Endothelial cell of umbilical vein (primary cell): ENCODE results near the gene SGSH. TPM values are rescaled to one million over a fixed set of nuclear protein-coding genes. Genes with fewer than 3 reads are reported as not detected.

Source experiments
- BruUV-seq: library from RNA; stranded (reverse); fragments of 400-500 nt; replicated peaks from 2 replicates; lab custom pipeline; 2021; lab: Mats Ljungman, UMichigan
- CTCF ChIA-PET: fragments of 300-600, 350-600 bp; sonication (Branson Sonifier 250); formaldehyde crosslinking; loops from one replicate; lab custom pipeline; 2021; ENCODE audit warnings: antibody characterized with exemption, inconsistent platforms; lab: Charles Lee
- POLR2A ChIA-PET: fragments of 300-600, 350-600 bp; sonication (Branson Sonifier 250); formaldehyde crosslinking; loops from one replicate; lab custom pipeline; 2021; ENCODE audit warnings: antibody characterized with exemption, inconsistent platforms; lab: Charles Lee
- DNase-seq: peaks from one replicate; pipeline ENCODE4 v3.0.0-alpha.2; 2011; ENCODE audit warnings: low read depth, low spot score
- FAIRE-seq: peaks from 2 replicates; lab custom pipeline; 2011; peaks lifted over from hg19 to GRCh38; lab: Jason Lieb, UNC
- H2AFZ ChIP-seq: 2 replicates; pipeline ENCODE4 v1.6.0; 2012; ENCODE audit warnings: low read depth, low read length, control low read depth, inconsistent platforms
- H3K27ac ChIP-seq: 2 replicates; pipeline ENCODE4 v1.5.1; 2011; ENCODE audit warnings: low read depth, mild to moderate bottlenecking, control low read depth, low read length, moderate library complexity; ENCODE audit not compliant: insufficient read depth
- H3K27me3 ChIP-seq, 2 experiments: 2 replicates each; pipeline versions ENCODE4 v1.6.0 to v1.6.1; 2011; ENCODE audit warnings: low read length in 2 of 2, mixed read lengths in 1 of 2; ENCODE audit not compliant: control insufficient read depth in 2 of 2, insufficient read depth in 2 of 2
- H3K36me3 ChIP-seq, 2 experiments: 2 replicates in 1 of 2; 3 replicates in 1 of 2; pipeline ENCODE4 v1.5.1; 2011; ENCODE audit warnings: low read length in 2 of 2, mild to moderate bottlenecking in 1 of 2, moderate library complexity in 1 of 2; ENCODE audit not compliant: control insufficient read depth in 2 of 2, insufficient read depth in 2 of 2; ENCODE audit errors: extremely low read depth in 1 of 2
- H3K4me1 ChIP-seq: 3 replicates; pipeline ENCODE4 v1.5.1; 2011; ENCODE audit warnings: mild to moderate bottlenecking, low read length; ENCODE audit not compliant: control insufficient read depth, insufficient read depth; ENCODE audit errors: extremely low read depth
- H3K4me2 ChIP-seq: 2 replicates; pipeline ENCODE4 v1.6.1; 2011; ENCODE audit warnings: low read length, control low read depth, mixed read lengths; ENCODE audit not compliant: insufficient read depth
- H3K4me3 ChIP-seq, 3 experiments: fragments of 200-600 bp in 1 of 3; sonication (generic), shearing (Covaris generic) in 1 of 3; replicated peaks in 1 of 3; 2 replicates each; pipeline ENCODE4 v1.5.1; 2011 to 2016; ENCODE audit warnings: control low read depth in 3 of 3, low read length in 3 of 3, mild to moderate bottlenecking in 2 of 3, inconsistent platforms in 1 of 3, low read depth in 1 of 3, moderate library complexity in 1 of 3; ENCODE audit not compliant: insufficient read depth in 1 of 3
- H3K79me2 ChIP-seq: 2 replicates; pipeline ENCODE4 v1.6.0; 2012; ENCODE audit warnings: low read length, inconsistent platforms; ENCODE audit not compliant: control insufficient read depth, insufficient read depth
- H3K9ac ChIP-seq: replicated peaks from 2 replicates; pipeline ENCODE3; 2011; ENCODE audit warnings: low read length, control low read depth; ENCODE audit not compliant: insufficient read depth; ENCODE audit errors: extremely low read depth
- H3K9me1 ChIP-seq: replicated peaks from 3 replicates; pipeline ENCODE4 v1.6.0; 2011; ENCODE audit warnings: mild to moderate bottlenecking, low read length; ENCODE audit not compliant: control insufficient read depth, insufficient read depth; ENCODE audit errors: extremely low read depth
- H3K9me3 ChIP-seq: replicated peaks from 2 replicates; pipeline ENCODE4 v1.5.1; 2012; ENCODE audit warnings: low read length, inconsistent platforms; ENCODE audit not compliant: control insufficient read depth, insufficient read depth
- H4K20me1 ChIP-seq: replicated peaks from 2 replicates; pipeline ENCODE3; 2011; ENCODE audit warnings: mild to moderate bottlenecking, low read length; ENCODE audit not compliant: control insufficient read depth, insufficient read depth; ENCODE audit errors: extremely low read depth
- CTCF ChIP-seq, 2 donors: IDR thresholded peaks; 1 replicate in 1 of 2; 2 replicates in 1 of 2; pipeline ENCODE4 v1.5.1; 2011; ENCODE audit warnings: low read length in 2 of 2, mild to moderate bottlenecking in 2 of 2, moderate library complexity in 2 of 2, control low read depth in 1 of 2, inconsistent platforms in 1 of 2, low read depth in 1 of 2; ENCODE audit not compliant: insufficient read depth in 1 of 2; ENCODE audit errors: extremely low read depth in 1 of 2
- EZH2 ChIP-seq: IDR thresholded peaks from 2 replicates; pipeline ENCODE4 v1.6.1; 2012; ENCODE audit warnings: borderline replicate concordance, low read depth, mild to moderate bottlenecking, moderate library complexity, low read length, inconsistent platforms; ENCODE audit not compliant: severe bottlenecking
- FOS ChIP-seq: IDR thresholded peaks from 2 replicates; pipeline ENCODE4 v1.6.1; 2011; ENCODE audit warnings: mild to moderate bottlenecking, low read length, moderate library complexity, borderline replicate concordance; ENCODE audit not compliant: insufficient read depth
- GATA2 ChIP-seq: IDR thresholded peaks from 2 replicates; pipeline ENCODE4 v1.7.0; 2011; ENCODE audit warnings: low read depth, mild to moderate bottlenecking, moderate library complexity, mixed read lengths, low read length; ENCODE audit not compliant: insufficient read length, insufficient read depth
- JUN ChIP-seq: IDR thresholded peaks from 2 replicates; pipeline ENCODE4 v1.6.1; 2011; ENCODE audit warnings: borderline replicate concordance, low read depth; ENCODE audit not compliant: insufficient read length, insufficient read depth
- MYC ChIP-seq: IDR thresholded peaks from one replicate; pipeline ENCODE4 v1.6.1; 2011; ENCODE audit warnings: mild to moderate bottlenecking, low read depth, low read length
- POLR2A ChIP-seq: IDR thresholded peaks from 2 replicates; pipeline ENCODE4 v1.6.1; 2012; ENCODE audit warnings: low read depth, mild to moderate bottlenecking, control low read depth, low read length
- POLR2AphosphoS5 ChIP-seq: IDR thresholded peaks from 2 replicates; pipeline ENCODE4 v1.6.1; 2012; ENCODE audit warnings: low read depth, mild to moderate bottlenecking, control low read depth, low read length, moderate library complexity; ENCODE audit not compliant: insufficient read depth
- dilution Hi-C: fragments of 300-500 bp; cut with MboI; formaldehyde crosslinking; loops from one replicate; pipeline ENCODE4 v1.15.0; 2019; ENCODE audit warnings: low sequenced_read_pairs; ENCODE audit not compliant: extremely low pct_ligation_motif_present
- intact Hi-C: fragments of 100-400 bp; cut with micrococcal nuclease; formaldehyde crosslinking; loops from one replicate; pipeline ENCODE4 v1.10.0; 2022
- polyA plus RNA-seq, 4 experiments: library from polyadenylated mRNA; depleted of rRNA in 3 of 4; stranded (reverse) in 3 of 4; unstranded in 1 of 4; fragments of >200 nt; gene quantifications; 2 replicates each; pipeline versions ENCODE4 v1.2.1 to v1.2.3, GENCODE V29; 2011 to 2012; ENCODE audit warnings: missing spikeins in 1 of 4
- total RNA-seq: library from RNA; stranded (reverse); gene quantifications from 2 replicates; pipeline ENCODE4 v1.2.3, GENCODE V29; 2021
- TF ChIP-seq, protein P1 (sequence below): IDR thresholded peaks from 2 replicates; pipeline ENCODE4 v1.6.1; 2011; ENCODE audit not compliant: insufficient read depth, insufficient read length

The SGSH gene
- total and polyA plus RNA-seq, 2 donors (not counting 3 experiments of a cell fraction or from before 2014, with no cell fraction given) = 81.4 to 217 TPM

- no peak overlapping the region for H2AFZ ChIP-seq
- H3K9me3 ChIP-seq = no peaks in the 10 kb centered on the region
- no peak overlapping the region for H3K4me3 ChIP-seq
- no peaks in the 10 kb centered on the region for H3K9me1 ChIP-seq
- ChIA-PET POLR2A (no interaction called here), CTCF (interaction anchor here (0.6 to 1.2 kb wide), 2 partner anchors 15 to 115 kb away, joined by 3 to 6 read pairs; partner anchors contain the start of gene EIF4A3)
- H3K27ac ChIP-seq = no peak overlapping the region
- H3K4me1 ChIP-seq = peaks cover 30% of the 10 kb centered on the region
- dilution Hi-C loops (no loop called here), intact Hi-C loops (loop anchor here (2.0 to 5.0 kb wide), 3 partner anchors 16 to 116 kb away; partner anchors contain the start of gene EIF4A3)
- H3K27me3 ChIP-seq = no peaks in the 10 kb centered on the region
- no peak for TF ChIP-seq JUN
- no peak for TF ChIP-seq FOS
- no peak for TF ChIP-seq POLR2AphosphoS5
- no peak for TF ChIP-seq POLR2A
- TF ChIP-seq, protein P1, sequence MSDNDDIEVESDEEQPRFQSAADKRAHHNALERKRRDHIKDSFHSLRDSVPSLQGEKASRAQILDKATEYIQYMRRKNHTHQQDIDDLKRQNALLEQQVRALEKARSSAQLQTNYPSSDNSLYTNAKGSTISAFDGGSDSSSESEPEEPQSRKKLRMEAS = no peak
- TF ChIP-seq EZH2 = no peak
- no peak for TF ChIP-seq GATA2
- no peak for TF ChIP-seq MYC
- TF ChIP-seq CTCF (IDR thresholded peaks at IDR 0.05; ENCODE audit: extremely low read depth in 1 of 2, insufficient read depth in 1 of 2, low read depth in 1 of 2, low read length in 2 of 2) = no peak
- BruUV-seq = no TSS peak
- no peak overlapping the region for H3K4me2 ChIP-seq
- no peaks in the 10 kb centered on the region for H4K20me1 ChIP-seq
- peaks cover 22% of the 10 kb centered on the region for H3K79me2 ChIP-seq
- no peak for FAIRE-seq
- DNase-seq = no peak
- H3K36me3 ChIP-seq = peaks cover 2% of the 10 kb centered on the region in 2 experiments
- H3K9ac ChIP-seq = no peak overlapping the region
Observed at GRCh38 chr17:80262775-80263244, 42.7 kb upstream of the SGSH start.
